HG03439 (cell line): ENCODE results near the gene PLA2G2F.

Experiments used
- ATAC-seq: cut with Tn5 transposase; IDR thresholded peaks from one replicate; pipeline ENCODE4 v1.9.1; 2021; ENCODE audit warnings: mild to moderate bottlenecking, moderate library complexity; ENCODE audit not compliant: unreplicated experiment

Gene PLA2G2F

GRCh38 chr1:20188455-20188817 lies 49.3 kb downstream of the PLA2G2F start:
- ATAC-seq = no peak

- ATAC-seq = no peak
These were observed 50.5 kb downstream of the PLA2G2F start for GRCh38 chr1:20189664-20190063.

- no peak for ATAC-seq
These were observed 51.4 kb downstream of the PLA2G2F start for GRCh38 chr1:20190256-20191160.

GRCh38 chr1:20191266-20191825 lies 52.2 kb downstream of the PLA2G2F start:
- ATAC-seq = no peak

- ATAC-seq = no peak
These were observed 53.2 kb downstream of the PLA2G2F start for GRCh38 chr1:20192364-20192763.

GRCh38 chr1:20192871-20193411 lies 53.8 kb downstream of the PLA2G2F start:
- no peak for ATAC-seq

- no peak for ATAC-seq
These were observed 55.1 kb downstream of the PLA2G2F start for GRCh38 chr1:20194224-20194623.

- no peak for ATAC-seq
These were observed 55.8 kb downstream of the PLA2G2F start for GRCh38 chr1:20194757-20195461.

- no peak for ATAC-seq
These were observed 56.3 kb downstream of the PLA2G2F start for GRCh38 chr1:20195462-20195780.

GRCh38 chr1:20197329-20197791 lies 58.2 kb downstream of the PLA2G2F start:
- ATAC-seq = no peak

GRCh38 chr1:20198296-20198695 lies 59.2 kb downstream of the PLA2G2F start:
- ATAC-seq = no peak

- ATAC-seq = no peak
These were observed 59.8 kb downstream of the PLA2G2F start for GRCh38 chr1:20198918-20199317.

- no peak for ATAC-seq
These were observed 60.3 kb downstream of the PLA2G2F start for GRCh38 chr1:20199403-20199802.

GRCh38 chr1:20199840-20200239 lies 60.7 kb downstream of the PLA2G2F start:
- no peak for ATAC-seq
